ENCODE results near the gene PACSIN1. TPM values are rescaled to one million over a fixed set of nuclear protein-coding genes. Genes with fewer than 3 reads are reported as not detected.
A peak's percentile ranks its signal among the peaks of the same experiment; 100 is the strongest.

Gene PACSIN1
- total RNA-seq, 1 donor from 2014 or later = 0.11 TPM

GRCh38 chr6:34519971-34520644, 54.2 kb downstream of the PACSIN1 start:
- Mint-ChIP-seq H3K4me1 (peaks cover 4% of the 10 kb centered on the region), H3K36me3 (ENCODE audit: low read depth) (no peaks in the 10 kb centered on the region), H3K4me3 (no peak overlapping the region), H3K27me3 (no peaks in the 10 kb centered on the region), H3K27ac (no peak overlapping the region), H3K9me3 (no peaks in the 10 kb centered on the region)
- CTCF ChIA-PET = no interaction called here
- no peak for ATAC-seq (ENCODE audit: low read depth)
- POLR2A ChIA-PET = no interaction called here
- no peak for DNase-seq
- TF ChIP-seq CTCF (IDR thresholded peaks at IDR 0.05) = no peak
- intact Hi-C loops (cut with micrococcal nuclease) = loop anchor here (10.0 kb wide), 1 partner anchor 235 kb away; the partner anchor contains the start of gene SNRPC

GRCh38 chr6:34520645-34521462, 55.0 kb downstream of the PACSIN1 start:
- DNase-seq = no peak
- CTCF ChIA-PET = no interaction called here
- intact Hi-C loops (cut with micrococcal nuclease) = loop anchor here (10.0 kb wide), 1 partner anchor 234 kb away; the partner anchor contains the start of gene SNRPC

GRCh38 chr6:34521463-34522285, 55.8 kb downstream of the PACSIN1 start:
- POLR2A ChIA-PET = no interaction called here
- no peak overlapping the region for H3K27ac Mint-ChIP-seq
- DNase-seq (no peak), ATAC-seq (ENCODE audit: low read depth) (peak; percentile 31)
- TF ChIP-seq CTCF (IDR thresholded peaks at IDR 0.05) = no peak
- no peaks in the 10 kb centered on the region for H3K9me3 Mint-ChIP-seq
- intact Hi-C loops (cut with micrococcal nuclease) = loop anchor here (10.0 kb wide), 1 partner anchor 233 kb away; the partner anchor contains the start of gene SNRPC
- H3K27me3 Mint-ChIP-seq = no peaks in the 10 kb centered on the region
- peaks cover 4% of the 10 kb centered on the region for H3K4me1 Mint-ChIP-seq
- CTCF ChIA-PET = no interaction called here
- H3K36me3 Mint-ChIP-seq (ENCODE audit: low read depth) = no peaks in the 10 kb centered on the region
- H3K4me3 Mint-ChIP-seq = no peak overlapping the region

More at GRCh38 chr6:34520645-34521462, 55.0 kb downstream of the PACSIN1 start:
- Mint-ChIP-seq H3K27ac (no peak overlapping the region), H3K9me3 (no peaks in the 10 kb centered on the region), H3K4me3 (no peak overlapping the region), H3K36me3 (ENCODE audit: low read depth) (no peaks in the 10 kb centered on the region), H3K4me1 (peaks cover 4% of the 10 kb centered on the region), H3K27me3 (no peaks in the 10 kb centered on the region)
- POLR2A ChIA-PET = no interaction called here
- ATAC-seq (ENCODE audit: low read depth) = no peak
- TF ChIP-seq CTCF (IDR thresholded peaks at IDR 0.05) = no peak

GRCh38 chr6:34522761-34523160, 56.9 kb downstream of the PACSIN1 start:
- Mint-ChIP-seq H3K4me3 (no peak overlapping the region), H3K4me1 (peaks cover 11% of the 10 kb centered on the region), H3K9me3 (no peaks in the 10 kb centered on the region), H3K27me3 (no peaks in the 10 kb centered on the region), H3K27ac (no peak overlapping the region), H3K36me3 (ENCODE audit: low read depth) (no peaks in the 10 kb centered on the region)
- no peak for ATAC-seq (ENCODE audit: low read depth)
- intact Hi-C loops (cut with micrococcal nuclease) = loop anchor here (10.0 kb wide), 1 partner anchor 232 kb away; the partner anchor contains the start of gene SNRPC
- CTCF ChIA-PET = no interaction called here
- TF ChIP-seq CTCF (IDR thresholded peaks at IDR 0.05) = no peak
- no peak for DNase-seq
- POLR2A ChIA-PET = no interaction called here
